WTC11 (cell line): ENCODE measurements around the gene RNASE12.

ENCODE experiments used
- CTCF ChIP-seq: fragments of 200-600 bp; IDR thresholded peaks from 2 replicates; pipeline ENCODE4 v1.8.0; 2022; ENCODE audit warnings: antibody characterized with exemption
- ESRRA ChIP-seq: sonication (generic); formaldehyde crosslinking; IDR thresholded peaks from 2 replicates; pipeline ENCODE4 v1.8.1; 2022; ENCODE audit warnings: mild to moderate bottlenecking, missing genetic modification reagents, borderline replicate concordance
- HMGXB4 ChIP-seq: sonication (generic); formaldehyde crosslinking; IDR thresholded peaks from 2 replicates; pipeline ENCODE4 v1.8.1; 2023; ENCODE audit warnings: mild to moderate bottlenecking, moderate library complexity, missing genetic modification reagents
- JUN ChIP-seq: sonication (generic); formaldehyde crosslinking; IDR thresholded peaks from 2 replicates; pipeline ENCODE4 v1.8.0; 2023; ENCODE audit warnings: mild to moderate bottlenecking, missing genetic modification reagents
- RELA ChIP-seq: sonication (generic); formaldehyde crosslinking; IDR thresholded peaks from 2 replicates; pipeline ENCODE4 v1.8.1; 2022; ENCODE audit warnings: missing genetic modification reagents, mild to moderate bottlenecking, borderline replicate concordance
- TP53 ChIP-seq: sonication (generic); formaldehyde crosslinking; IDR thresholded peaks from 2 replicates; pipeline ENCODE4 v1.8.1; 2023; ENCODE audit warnings: mild to moderate bottlenecking, missing genetic modification reagents
- ZBTB43 ChIP-seq: sonication (generic); formaldehyde crosslinking; IDR thresholded peaks from 2 replicates; pipeline ENCODE4 v1.8.1; 2023; ENCODE audit warnings: mild to moderate bottlenecking, missing genetic modification reagents
- ZNF121 ChIP-seq: sonication (generic); formaldehyde crosslinking; IDR thresholded peaks from 2 replicates; pipeline ENCODE4 v1.8.0; 2023; ENCODE audit warnings: missing genetic modification reagents
- TF ChIP-seq, protein P1 (sequence below): sonication (generic); formaldehyde crosslinking; IDR thresholded peaks from 2 replicates; pipeline ENCODE4 v1.8.1; 2022; ENCODE audit warnings: low read depth, missing genetic modification reagents, borderline replicate concordance

DNA sequence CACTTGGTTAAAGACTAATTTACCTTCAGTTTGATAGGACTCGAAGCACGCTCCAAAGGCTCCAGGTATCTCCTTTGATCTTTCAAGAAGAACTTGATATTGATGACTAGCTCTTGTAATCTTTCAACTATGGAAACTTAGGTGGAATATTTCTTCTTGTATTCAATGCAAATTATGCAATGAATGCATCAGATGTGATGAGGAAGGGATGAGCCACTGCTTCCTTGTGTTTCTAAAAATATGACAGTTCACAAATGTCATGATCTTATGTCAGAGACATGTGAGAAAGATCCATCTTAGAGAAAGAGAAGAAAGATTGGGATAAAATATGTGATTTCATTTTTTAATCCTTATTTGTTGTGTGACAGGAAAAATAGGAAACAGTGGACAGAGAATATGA lies 40.2 kb downstream of the RNASE12 start:
- TF ChIP-seq CTCF (no peak), HMGXB4 (CRISPR knock-in tag) (no peak), ZNF121 (CRISPR knock-in tag) (no peak), ESRRA (CRISPR knock-in tag) (no peak), RELA (CRISPR knock-in tag) (no peak), TP53 (CRISPR knock-in tag) (no peak), ZBTB43 (CRISPR knock-in tag) (no peak), JUN (CRISPR knock-in tag) (no peak)
- TF ChIP-seq, protein P1, sequence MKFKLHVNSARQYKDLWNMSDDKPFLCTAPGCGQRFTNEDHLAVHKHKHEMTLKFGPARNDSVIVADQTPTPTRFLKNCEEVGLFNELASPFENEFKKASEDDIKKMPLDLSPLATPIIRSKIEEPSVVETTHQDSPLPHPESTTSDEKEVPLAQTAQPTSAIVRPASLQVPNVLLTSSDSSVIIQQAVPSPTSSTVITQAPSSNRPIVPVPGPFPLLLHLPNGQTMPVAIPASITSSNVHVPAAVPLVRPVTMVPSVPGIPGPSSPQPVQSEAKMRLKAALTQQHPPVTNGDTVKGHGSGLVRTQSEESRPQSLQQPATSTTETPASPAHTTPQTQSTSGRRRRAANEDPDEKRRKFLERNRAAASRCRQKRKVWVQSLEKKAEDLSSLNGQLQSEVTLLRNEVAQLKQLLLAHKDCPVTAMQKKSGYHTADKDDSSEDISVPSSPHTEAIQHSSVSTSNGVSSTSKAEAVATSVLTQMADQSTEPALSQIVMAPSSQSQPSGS (CRISPR knock-in tag): no peak
